ENCODE data around the gene CCDC92.

DNA sequence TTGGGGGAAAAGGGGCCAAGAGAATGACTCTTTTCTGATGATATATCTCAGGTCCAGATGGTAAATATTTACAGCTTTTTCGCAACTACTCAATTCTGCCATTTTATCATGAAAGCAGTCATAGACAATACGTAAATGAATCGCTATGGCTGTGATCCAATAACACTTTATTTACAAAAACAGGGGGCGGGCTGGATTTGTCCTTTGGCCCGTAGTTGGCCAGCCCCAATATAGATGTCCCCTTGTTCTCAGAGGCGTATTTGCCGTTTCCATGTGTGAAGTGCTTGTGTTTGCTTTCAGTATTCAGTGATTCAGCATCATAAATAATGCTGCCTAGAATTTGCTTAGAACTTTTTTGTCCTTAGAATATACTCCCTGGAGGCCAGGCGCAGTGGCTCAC is 77.2 kb downstream of the CCDC92 start:
- no peak for TF ChIP-seq POLR2A (IDR thresholded peaks at IDR 0.05; ENCODE audit: low read depth, low read length)
- no peak for TF ChIP-seq EZH2 (IDR thresholded peaks at IDR 0.05; ENCODE audit: borderline replicate concordance, low read depth, low read length, severe bottlenecking)
- TF ChIP-seq, protein P1, sequence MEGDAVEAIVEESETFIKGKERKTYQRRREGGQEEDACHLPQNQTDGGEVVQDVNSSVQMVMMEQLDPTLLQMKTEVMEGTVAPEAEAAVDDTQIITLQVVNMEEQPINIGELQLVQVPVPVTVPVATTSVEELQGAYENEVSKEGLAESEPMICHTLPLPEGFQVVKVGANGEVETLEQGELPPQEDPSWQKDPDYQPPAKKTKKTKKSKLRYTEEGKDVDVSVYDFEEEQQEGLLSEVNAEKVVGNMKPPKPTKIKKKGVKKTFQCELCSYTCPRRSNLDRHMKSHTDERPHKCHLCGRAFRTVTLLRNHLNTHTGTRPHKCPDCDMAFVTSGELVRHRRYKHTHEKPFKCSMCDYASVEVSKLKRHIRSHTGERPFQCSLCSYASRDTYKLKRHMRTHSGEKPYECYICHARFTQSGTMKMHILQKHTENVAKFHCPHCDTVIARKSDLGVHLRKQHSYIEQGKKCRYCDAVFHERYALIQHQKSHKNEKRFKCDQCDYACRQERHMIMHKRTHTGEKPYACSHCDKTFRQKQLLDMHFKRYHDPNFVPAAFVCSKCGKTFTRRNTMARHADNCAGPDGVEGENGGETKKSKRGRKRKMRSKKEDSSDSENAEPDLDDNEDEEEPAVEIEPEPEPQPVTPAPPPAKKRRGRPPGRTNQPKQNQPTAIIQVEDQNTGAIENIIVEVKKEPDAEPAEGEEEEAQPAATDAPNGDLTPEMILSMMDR (IDR thresholded peaks at IDR 0.05; ENCODE audit: extremely low read depth in 1 of 2, insufficient read depth in 1 of 2, low read depth in 1 of 2, low read length in 2 of 2) = no peak
- no peak for TF ChIP-seq JUN (IDR thresholded peaks at IDR 0.05; ENCODE audit: borderline replicate concordance, insufficient read depth, insufficient read length, low read depth)
